Left ventricle myocardium superior (tissue), 1 donor: ENCODE measurements around the gene DSC3. TPM values are rescaled to one million over a fixed set of nuclear protein-coding genes. Genes with fewer than 3 reads are reported as not detected.

Experiments used
- ATAC-seq: fragments of 200-7000 bp; cut with Tn5 transposase; one replicate; pipeline ENCODE4 v1.9.1; 2020; ENCODE audit warnings: mild to moderate bottlenecking, moderate library complexity
- DNase-seq: peaks from one replicate; pipeline ENCODE4 v3.0.0-alpha.2; 2020
- intact Hi-C: fragments of 100-400 bp; cut with micrococcal nuclease; formaldehyde crosslinking; loops from one replicate; pipeline ENCODE4 v1.11.0; 2022
- long read RNA-seq: library from polyadenylated mRNA; unstranded; transcript quantifications from one replicate; pipeline ENCODE4 v2.0.0, GENCODE V29; 2021
- total RNA-seq: library from RNA; stranded (reverse); fragmentation: NEBNext Ultra II Directional; extraction: Animal tissue kit (Norgen Biotek cat#: 25700); gene quantifications from one replicate; pipeline ENCODE4 v1.2.1, GENCODE V29; 2021
- donor health status: DM: no; HTN: yes; CAD: no; lungs with severe emphysema.

DSC3 gene
- total RNA-seq = 0.10 TPM
- long read RNA-seq = 0 reads

DNA sequence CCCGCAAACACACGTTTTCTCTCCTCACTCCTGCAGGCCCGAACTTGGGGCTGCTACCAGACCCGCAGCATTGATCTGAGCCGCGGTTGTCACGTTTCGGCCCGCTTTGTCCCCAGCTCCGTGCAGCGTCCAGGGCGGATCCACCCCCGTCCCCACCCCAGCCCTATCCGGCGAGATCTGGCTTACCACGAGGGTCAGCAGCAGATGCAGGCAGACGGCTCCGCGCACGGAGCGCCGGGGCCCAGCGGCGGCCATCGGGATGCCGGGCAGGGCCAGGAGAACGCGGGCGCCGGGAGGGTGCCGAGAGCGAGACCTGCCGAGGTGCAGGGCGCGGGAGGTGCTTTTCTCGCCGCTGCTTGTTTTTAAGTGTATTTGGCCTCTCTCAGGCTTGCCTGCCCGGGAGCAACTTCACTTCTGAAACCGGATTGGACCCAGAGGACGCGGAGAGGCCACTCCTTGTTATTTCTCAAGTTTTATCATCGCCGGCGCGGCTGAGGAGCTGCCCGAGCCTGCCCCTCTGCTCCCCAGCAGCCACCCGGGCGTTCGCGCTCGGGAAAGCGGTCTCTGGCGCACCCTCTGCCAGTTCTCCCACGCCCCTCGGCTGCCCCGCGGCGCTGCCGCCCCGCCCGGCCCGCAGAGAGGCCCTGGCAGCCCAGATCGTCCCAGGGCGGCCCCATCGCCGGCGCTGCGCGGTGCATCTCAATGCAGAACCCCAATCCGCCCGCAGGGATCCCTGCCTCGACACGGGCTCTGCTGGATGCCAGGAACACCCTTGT lies at the start of gene DSC3:
TSS of gene DSC3 (minus strand) at position 337 of the 776 bp plus-strand sequence. CDS start at position 255, 82 bp downstream.
- ATAC-seq = peak; percentile 53
- peak; percentile 40 for DNase-seq
- intact Hi-C loops = no loop called here

DNA sequence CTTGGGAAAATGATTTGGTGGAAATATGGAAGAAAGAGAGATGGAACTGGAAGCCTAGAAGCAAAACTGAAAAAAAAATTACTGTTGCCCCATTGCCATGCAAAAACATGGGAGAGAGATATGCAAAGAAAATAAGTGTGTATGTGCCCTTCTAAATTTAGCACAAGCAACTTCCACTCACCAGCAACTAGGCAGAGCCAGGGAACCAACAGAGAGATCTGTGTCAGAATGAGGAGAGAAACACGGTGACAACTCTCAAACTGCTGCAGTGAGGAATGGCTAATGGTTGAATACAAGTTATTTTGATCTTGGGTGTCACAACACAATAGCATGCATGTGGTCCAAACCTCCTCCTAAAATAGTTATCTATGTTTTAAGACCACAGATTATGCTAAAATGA lies 48.8 kb upstream of the DSC3 start:
- ATAC-seq = peak; percentile 89
- DNase-seq = no peak
- intact Hi-C loops = no loop called here

DNA sequence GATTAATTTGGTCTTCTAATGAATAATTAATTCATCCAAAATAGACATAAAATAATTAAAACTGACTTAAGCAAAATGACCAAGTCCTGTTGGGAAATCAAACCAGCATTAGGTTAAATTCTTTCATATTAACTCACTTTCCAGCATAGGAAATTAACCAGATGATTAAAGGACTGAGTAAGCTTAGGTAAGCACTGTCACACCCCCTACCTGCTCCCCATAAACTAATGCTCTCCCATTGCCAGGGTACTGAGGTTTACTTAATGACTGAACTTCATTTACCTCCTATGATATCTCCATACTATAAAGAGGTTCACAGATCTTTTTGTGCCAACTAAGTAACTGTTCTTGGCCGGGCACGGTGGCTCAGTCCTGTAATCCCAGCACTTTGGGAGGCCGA lies 46.0 kb upstream of the DSC3 start:
- intact Hi-C loops = no loop called here
- no peak for ATAC-seq
- no peak for DNase-seq

DNA sequence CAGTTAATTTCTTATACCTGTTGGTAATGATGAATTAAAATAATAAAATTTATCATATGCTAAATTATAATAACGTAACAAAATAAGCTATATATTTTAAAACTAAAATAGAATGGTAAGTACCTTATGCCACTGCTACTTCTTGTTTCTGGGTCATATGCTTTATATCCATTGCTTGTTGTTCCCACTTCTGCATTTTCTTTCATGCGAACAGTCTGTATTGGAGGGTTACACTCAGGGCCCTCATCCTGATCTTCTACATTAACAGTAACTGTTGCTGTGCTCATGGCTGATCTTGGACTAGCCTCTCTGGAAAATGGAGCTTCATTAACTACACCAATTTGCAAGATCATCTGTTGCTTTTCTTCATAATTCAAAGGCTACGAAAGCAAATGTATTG lies 37.4 kb upstream of the DSC3 start:
- ATAC-seq (no peak), DNase-seq (no peak)
- intact Hi-C loops = no loop called here

DNA sequence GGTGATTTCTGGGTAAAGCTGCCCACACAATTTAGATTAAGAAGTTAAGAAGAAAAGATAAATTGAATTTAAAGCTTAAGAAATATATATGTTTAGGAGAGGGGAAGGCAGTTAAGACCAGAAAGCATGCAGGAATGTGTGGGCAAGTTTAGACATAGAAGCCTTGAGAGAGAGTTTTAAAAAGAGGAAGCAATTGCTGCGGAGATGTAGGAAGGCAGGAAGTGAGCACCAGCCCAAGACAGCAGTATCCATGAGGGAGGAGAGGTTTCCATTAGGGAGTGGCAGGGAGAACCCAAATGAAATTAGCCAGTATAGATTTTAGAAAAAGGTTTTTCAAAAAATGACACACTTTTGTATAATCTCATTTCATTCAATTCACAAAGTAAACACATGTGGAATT lies 35.3 kb upstream of the DSC3 start:
- intact Hi-C loops = no loop called here
- no peak for ATAC-seq
- no peak for DNase-seq

DNA sequence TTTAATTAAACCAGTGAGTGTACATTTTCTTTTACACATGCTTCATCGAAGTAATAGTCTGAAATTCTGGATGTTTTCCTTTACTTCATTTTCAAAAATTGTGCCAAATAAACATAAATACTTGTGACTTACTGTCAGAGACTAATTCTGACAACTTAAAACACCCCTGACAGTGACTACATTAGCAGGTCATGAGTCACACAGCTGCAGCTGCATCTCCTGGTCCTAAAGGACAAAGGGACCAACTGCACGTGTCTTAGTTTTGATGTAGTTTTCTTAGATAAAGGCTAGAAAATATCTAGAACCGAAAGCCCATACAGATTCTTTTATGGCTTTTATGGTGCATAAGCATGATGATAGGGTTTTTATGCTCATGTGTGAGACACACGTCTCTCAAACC lies 29.6 kb upstream of the DSC3 start:
- intact Hi-C loops = no loop called here

DNA sequence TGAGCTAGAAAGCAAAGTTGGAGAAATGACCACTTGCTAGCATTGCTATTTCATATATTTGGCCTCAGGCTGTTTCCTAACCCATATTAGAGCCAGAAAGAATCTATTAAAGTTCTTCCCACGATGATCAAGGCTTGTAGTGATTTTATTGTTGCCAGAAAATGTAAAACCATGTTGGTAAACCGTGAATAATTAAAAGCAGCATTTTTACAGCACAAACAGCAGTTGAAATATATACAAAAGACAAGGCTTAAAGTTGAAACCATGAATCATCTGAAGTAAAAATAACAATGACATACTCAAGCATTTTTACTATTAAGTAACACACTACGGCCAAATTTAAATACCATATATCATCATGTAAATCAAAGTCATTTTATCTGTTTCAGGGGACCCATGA lies 27.7 kb upstream of the DSC3 start:
- intact Hi-C loops = no loop called here
- no peak for DNase-seq
- ATAC-seq = no peak

More for the DNA sequence above, 29.6 kb upstream of the DSC3 start:
- ATAC-seq (no peak), DNase-seq (no peak)

DNA sequence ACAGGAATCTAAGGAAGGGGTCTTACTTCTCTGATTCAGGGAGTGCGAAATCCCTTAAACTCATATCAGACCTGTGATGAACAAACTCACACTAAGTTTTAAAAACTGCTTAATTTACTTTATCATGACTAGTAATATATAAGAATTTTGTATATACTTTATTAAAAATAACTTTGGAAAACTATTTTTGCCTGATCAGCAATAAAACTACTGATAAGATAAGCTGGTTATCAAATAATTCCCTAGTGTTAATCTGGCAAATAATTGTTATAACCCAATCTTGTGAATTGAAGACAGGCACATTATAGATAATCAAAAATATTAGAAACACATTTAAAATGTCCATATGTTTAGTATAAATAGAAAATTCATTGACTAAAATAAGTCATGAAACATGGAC lies 23.7 kb upstream of the DSC3 start:
- DNase-seq (no peak), ATAC-seq (no peak)
- intact Hi-C loops = no loop called here

DNA sequence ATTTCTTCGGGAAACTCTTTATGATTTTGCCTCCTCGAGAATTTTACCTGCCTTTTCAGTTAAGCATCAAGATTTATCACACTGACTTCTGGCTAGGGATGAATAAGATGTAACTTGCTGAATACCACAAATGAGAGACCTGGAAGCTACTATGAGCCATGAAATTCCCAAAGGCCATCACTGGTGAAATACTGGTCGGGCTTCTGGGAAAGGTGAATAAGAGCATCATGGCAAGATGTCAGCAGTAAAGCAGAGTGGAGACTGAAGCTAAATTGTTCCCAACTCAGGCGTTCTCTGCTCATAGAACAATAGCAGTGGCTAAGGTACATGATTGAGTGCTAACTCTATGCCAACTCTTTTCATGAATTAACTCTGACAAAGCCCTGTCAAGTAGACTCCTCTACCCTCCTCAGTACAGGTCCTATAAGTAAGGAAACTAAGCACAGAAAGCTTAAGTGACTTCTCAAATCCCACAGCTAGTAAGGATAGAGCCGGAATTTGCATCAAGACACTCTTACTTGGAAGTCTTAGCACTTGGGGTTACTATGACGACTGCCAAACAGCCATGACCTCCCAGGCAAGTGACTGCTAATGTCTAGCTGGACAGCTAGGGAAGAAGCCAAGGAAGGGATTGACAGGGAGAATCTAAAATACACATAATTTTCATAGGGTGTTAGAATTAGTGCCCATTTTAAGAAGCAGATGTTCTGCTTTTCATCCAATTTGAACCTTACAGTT lies 22.7 kb upstream of the DSC3 start:
- DNase-seq (no peak), ATAC-seq (no peak)
- intact Hi-C loops = no loop called here

DNA sequence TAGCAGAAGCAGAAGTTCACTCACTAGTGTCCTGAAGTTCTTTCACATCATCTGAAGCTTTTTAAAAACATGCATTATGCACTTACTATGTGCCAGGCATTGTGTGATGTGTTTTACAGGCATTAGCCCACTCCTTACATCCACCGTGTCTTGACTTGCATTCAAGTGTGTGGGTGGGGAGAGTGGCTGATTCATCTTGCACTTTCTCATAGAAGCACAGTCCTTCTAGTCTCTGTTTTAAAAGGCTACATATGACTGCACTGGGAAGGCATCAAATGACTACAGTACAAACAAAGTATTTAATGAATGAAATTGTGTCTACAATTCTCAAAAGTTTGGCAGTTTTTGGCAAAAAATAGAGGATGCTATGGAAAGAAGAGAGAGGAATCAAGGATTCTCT lies 21.6 kb upstream of the DSC3 start:
- intact Hi-C loops = no loop called here
- DNase-seq (no peak), ATAC-seq (no peak)

DNA sequence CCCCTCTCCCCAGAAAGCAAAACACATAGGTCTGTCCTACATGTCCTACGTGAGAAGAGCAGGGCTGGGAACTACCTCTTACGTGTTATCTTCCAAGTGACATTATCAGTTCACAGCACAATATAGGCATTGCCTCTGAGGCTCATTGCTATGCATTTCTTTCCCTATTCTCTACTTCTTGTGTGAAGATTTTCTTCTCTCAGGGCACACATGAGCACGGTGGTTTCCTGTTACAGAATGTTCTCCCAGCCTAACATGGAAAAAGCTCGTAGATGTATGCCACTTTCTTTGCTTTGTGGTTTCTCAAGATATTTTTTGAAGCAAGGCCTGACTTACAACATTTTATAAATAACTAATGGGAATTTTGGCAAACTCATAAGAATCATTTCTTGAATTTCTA lies 19.4 kb upstream of the DSC3 start:
- intact Hi-C loops = no loop called here
- ATAC-seq = no peak
- DNase-seq = no peak

DNA sequence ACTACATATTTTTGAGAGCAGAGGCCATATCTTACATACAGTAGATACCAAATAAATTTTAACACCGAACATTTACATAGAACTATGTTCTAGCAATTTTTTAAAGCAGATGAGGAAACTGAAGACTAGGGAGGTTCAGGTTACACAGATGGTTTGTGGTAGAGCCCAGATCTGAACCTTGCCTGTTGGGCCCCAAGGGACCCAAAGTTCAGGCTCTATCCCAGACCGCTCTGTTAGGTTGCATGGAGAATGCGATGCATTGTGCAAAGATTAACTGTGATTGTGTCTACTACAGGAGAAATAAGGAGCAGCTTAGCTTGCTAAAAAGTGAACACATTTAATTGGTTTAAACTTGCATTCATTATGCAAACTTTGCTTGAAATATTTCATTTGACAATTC lies 16.4 kb upstream of the DSC3 start:
- DNase-seq = no peak
- ATAC-seq = no peak
- intact Hi-C loops = no loop called here

DNA sequence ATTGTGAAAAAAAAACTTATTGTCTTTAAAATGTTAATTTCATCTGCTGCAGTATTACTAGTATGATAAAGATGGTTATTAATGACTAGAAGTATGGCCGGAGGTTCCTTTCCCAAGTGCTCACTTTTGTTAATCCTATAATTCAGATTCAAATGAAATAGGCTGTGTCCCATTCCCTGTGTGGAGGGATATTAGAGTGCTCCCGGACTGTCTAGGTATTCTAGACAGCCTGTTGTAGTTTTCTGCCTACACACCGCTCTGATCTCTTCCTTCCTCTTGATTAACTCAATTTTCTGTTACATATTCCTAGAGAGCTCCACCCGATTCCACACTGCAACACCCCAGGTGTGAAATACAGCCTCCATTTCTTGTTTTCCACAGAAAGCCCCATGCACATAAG lies 15.4 kb upstream of the DSC3 start:
- DNase-seq = no peak
- intact Hi-C loops = no loop called here
- no peak for ATAC-seq

DNA sequence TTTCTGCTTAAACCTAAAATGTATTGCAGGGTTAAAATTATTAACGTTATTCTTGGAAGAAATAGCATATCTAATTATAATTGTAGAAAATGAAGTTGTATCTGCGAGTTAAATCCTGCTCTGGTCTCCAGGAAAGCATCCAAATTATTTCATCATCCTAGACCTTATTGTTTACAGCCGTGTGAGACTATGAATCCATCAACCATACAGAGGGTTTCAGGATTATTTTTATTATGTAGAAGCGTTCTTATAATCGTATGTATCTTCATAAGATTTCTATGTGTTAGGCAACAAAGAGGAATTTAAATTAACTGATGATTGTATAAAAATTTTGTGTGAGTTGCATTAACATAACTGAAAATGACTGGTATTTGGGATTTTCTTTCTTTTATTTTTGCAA lies 14.5 kb upstream of the DSC3 start:
- ATAC-seq (no peak), DNase-seq (no peak)
- intact Hi-C loops = no loop called here

DNA sequence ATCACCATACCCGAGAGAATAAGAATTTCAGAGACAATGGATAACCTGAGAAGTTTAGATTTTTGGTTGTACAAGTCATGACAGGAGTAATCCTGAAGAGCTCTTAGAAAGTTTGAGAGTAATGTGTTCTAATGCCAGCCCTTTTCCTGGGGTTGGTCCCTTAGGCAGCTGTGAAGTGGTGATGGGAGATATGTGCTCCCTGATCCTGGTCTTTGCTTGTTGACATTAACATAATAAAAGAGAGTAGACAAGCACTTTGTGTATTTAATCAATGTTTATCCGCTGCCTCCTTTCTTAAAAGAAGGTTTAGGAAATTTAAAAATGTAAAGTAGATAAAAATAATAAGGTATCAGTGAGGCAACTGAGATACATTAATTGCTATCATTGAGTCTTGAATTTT lies 13.8 kb upstream of the DSC3 start:
- ATAC-seq (no peak), DNase-seq (no peak)
- intact Hi-C loops = no loop called here

DNA sequence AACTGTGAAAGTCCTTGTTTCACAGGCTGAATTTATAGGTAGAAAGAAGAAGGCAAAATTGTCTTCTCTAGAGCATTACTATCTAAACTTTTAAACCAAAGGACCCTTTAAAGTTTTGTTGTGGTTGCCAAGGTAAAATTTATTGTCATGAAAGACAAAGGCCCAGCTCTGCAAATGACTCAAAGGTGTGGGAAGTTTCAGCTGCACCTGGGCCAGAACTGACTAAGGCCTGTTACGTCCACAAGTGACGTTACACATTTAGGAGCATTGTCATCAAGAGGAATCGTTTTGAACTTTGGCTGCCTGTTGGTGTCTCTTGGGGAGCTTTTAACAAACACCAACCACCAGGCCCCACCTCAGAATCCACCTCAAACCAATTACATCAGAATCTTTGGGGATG lies 8.1 kb upstream of the DSC3 start:
- intact Hi-C loops = no loop called here
- no peak for ATAC-seq
- no peak for DNase-seq

DNA sequence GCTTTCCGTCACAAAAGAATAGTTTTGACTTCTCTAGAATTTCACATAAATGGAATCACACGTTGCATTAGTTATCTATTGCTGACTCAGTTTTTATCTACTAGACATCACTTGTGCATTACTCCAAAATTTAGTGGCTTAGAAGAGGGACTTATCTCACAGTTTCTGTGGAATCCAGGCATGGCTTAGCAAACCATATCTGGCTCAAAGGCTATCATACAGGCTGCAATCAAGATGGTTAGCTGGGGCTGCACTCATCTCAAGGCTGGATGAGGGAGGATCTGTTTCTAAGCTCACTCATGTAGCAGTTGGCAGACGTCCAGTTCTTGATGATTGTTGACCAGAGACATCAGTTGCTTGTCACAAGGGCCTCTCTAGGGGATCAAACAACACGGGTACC lies 6.6 kb upstream of the DSC3 start:
- intact Hi-C loops = no loop called here
- DNase-seq (no peak), ATAC-seq (no peak)

DNA sequence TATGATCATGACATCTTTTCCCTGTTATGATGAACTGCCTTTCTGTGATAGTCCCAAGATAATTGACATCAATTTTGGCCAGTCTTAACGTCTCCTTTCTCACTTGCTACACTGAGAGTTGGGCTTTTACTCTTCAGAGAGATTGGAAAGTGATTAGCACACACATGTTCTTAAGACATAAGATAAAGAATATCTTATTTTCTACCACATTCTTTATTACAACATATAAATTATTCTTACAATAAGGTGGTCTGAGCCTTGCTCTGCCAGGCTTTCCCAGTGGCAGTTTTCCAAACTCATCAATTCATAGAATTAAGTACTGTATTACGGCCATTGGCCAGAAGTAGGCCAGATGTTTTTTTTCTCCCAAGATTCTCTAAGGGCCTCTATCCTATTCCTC lies 5.7 kb upstream of the DSC3 start:
- ATAC-seq = no peak
- DNase-seq = no peak
- intact Hi-C loops = no loop called here

DNA sequence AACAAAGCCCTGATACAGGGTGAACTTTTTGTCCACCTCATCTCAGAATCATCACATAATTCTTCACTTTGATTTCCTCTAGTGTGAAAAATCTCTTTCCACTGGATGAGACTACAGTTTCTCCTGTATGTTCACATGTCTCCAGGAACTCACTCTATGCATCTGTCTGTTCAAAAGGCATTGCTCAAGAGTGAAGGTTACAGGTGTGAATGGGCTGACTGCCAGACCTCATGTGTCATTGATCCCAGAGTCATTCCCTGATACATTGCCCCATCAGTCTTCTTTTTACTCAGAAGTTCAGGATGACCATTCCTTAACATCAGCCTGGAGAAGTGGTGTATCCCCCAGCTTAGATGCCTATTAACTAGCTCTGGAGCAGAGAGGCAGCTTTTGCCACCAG lies 4.4 kb upstream of the DSC3 start:
- DNase-seq (no peak), ATAC-seq (no peak)
- intact Hi-C loops = no loop called here

DNA sequence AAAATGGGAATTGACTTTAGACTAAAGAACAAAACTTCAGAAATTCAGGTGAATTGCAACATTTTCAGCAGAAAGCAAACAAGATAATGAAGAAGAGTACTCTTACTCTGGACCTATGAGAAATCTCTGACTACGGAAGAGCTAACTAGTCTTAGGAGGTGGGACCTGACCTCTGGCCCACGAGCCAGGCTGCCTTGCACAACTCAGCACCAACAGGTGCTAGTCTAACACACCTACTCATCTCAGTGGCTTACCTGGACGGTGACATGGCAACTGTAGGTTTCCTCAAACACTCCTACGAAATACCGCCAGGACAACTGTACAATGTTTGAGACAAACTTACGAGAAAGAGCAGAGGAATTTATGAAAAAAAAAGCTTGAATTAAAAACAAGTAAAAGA lies 3.1 kb upstream of the DSC3 start:
- DNase-seq (no peak), ATAC-seq (no peak)
- intact Hi-C loops = no loop called here

DNA sequence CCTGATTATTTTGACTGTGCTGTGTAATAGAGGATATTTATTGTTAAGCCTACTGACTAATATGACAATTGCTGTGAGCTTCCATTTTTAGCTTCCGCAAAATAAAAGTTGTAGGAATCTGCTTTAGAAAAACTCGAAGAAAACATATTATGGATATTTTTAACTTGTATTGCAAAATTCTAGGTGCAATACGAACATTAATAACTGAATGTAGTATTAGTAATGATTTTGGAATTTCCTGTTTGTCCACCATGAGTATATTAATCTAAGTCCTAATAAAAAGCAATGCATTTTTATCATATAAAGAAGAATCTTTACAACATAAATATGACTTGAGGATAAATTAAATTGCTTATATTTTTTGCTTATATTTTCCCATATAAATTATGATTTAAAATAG lies 2.4 kb upstream of the DSC3 start:
- ATAC-seq = no peak
- intact Hi-C loops = no loop called here
- DNase-seq = no peak
